ENCODE data around the gene SNX19. TPM values are rescaled to one million over a fixed set of nuclear protein-coding genes. Genes with fewer than 3 reads are reported as not detected.

SNX19 gene
- total RNA-seq, 2 donors from 2014 or later, result 16.4 to 33.8 TPM

- Mint-ChIP-seq H3K27me3 (no peaks in the 10 kb centered on the region), H3K9me3 (no peaks in the 10 kb centered on the region), H3K36me3 (ENCODE audit: low read depth) (no peaks in the 10 kb centered on the region), H3K4me1 (peaks cover 5% of the 10 kb centered on the region), H3K27ac (no peak overlapping the region), H3K4me3 (no peak overlapping the region)
- ATAC-seq (replicated peaks), result peak; percentile 61
These were observed 21.8 kb downstream of the SNX19 start for GRCh38 chr11:130894322-130895025.

GRCh38 chr11:130892861-130893260 lies 23.4 kb downstream of the SNX19 start:
- no peak overlapping the region for H3K4me3 Mint-ChIP-seq

GRCh38 chr11:130891326-130891725 lies 25.0 kb downstream of the SNX19 start:
- ATAC-seq (replicated peaks), result no peak
- H3K4me1 Mint-ChIP-seq, result peaks cover 13% of the 10 kb centered on the region
- H3K36me3 Mint-ChIP-seq (ENCODE audit: low read depth), result peaks cover 6% of the 10 kb centered on the region
- no peaks in the 10 kb centered on the region for H3K27me3 Mint-ChIP-seq
- no peak overlapping the region for H3K27ac Mint-ChIP-seq
- no peak overlapping the region for H3K4me3 Mint-ChIP-seq
- no peaks in the 10 kb centered on the region for H3K9me3 Mint-ChIP-seq

More at GRCh38 chr11:130892861-130893260, 23.4 kb downstream of the SNX19 start:
- ATAC-seq (replicated peaks), result no peak
- Mint-ChIP-seq H3K4me1 (peaks cover 5% of the 10 kb centered on the region), H3K27ac (peak overlapping the region; percentile 12), H3K27me3 (no peaks in the 10 kb centered on the region), H3K9me3 (no peaks in the 10 kb centered on the region), H3K36me3 (ENCODE audit: low read depth) (no peaks in the 10 kb centered on the region)

GRCh38 chr11:130890039-130890745 lies 26.1 kb downstream of the SNX19 start:
- peak; percentile 63 for ATAC-seq (replicated peaks)
- Mint-ChIP-seq H3K27ac (no peak overlapping the region), H3K4me3 (no peak overlapping the region), H3K36me3 (ENCODE audit: low read depth) (peaks cover 13% of the 10 kb centered on the region), H3K9me3 (no peaks in the 10 kb centered on the region), H3K4me1 (peaks cover 13% of the 10 kb centered on the region), H3K27me3 (no peaks in the 10 kb centered on the region)

- Mint-ChIP-seq H3K36me3 (ENCODE audit: low read depth) (peaks cover 27% of the 10 kb centered on the region), H3K27me3 (no peaks in the 10 kb centered on the region)
These were observed 27.5 kb downstream of the SNX19 start for GRCh38 chr11:130888790-130889189.

GRCh38 chr11:130886704-130887103 lies 29.6 kb downstream of the SNX19 start:
- H3K9me3 Mint-ChIP-seq, result no peaks in the 10 kb centered on the region
- H3K4me3 Mint-ChIP-seq, result no peak overlapping the region
- peaks cover 24% of the 10 kb centered on the region for H3K4me1 Mint-ChIP-seq
- H3K27ac Mint-ChIP-seq, result peak overlapping the region; percentile 20
- H3K36me3 Mint-ChIP-seq (ENCODE audit: low read depth), result peaks cover 47% of the 10 kb centered on the region
- H3K27me3 Mint-ChIP-seq, result no peaks in the 10 kb centered on the region
- peak; percentile 31 for ATAC-seq (replicated peaks)

More at GRCh38 chr11:130888790-130889189, 27.5 kb downstream of the SNX19 start:
- Mint-ChIP-seq H3K4me3 (no peak overlapping the region), H3K27ac (no peak overlapping the region), H3K4me1 (peaks cover 13% of the 10 kb centered on the region), H3K9me3 (no peaks in the 10 kb centered on the region)
- no peak for ATAC-seq (replicated peaks)

GRCh38 chr11:130882138-130882551 lies 34.1 kb downstream of the SNX19 start:
- Mint-ChIP-seq H3K4me1 (peaks cover 25% of the 10 kb centered on the region), H3K36me3 (ENCODE audit: low read depth) (peaks cover 93% of the 10 kb centered on the region), H3K9me3 (no peaks in the 10 kb centered on the region), H3K27ac (peak overlapping the region; percentile 86), H3K27me3 (no peaks in the 10 kb centered on the region), H3K4me3 (peak overlapping the region; percentile 55)
- ATAC-seq (replicated peaks), result no peak

GRCh38 chr11:130881475-130882137 lies 34.7 kb downstream of the SNX19 start:
- peaks cover 95% of the 10 kb centered on the region for H3K36me3 Mint-ChIP-seq (ENCODE audit: low read depth)
- H3K27me3 Mint-ChIP-seq, result no peaks in the 10 kb centered on the region
- peaks cover 21% of the 10 kb centered on the region for H3K4me1 Mint-ChIP-seq
- peak overlapping the region; percentile 86 for H3K27ac Mint-ChIP-seq
- no peaks in the 10 kb centered on the region for H3K9me3 Mint-ChIP-seq
- ATAC-seq (replicated peaks), result peak; percentile 84
- peak overlapping the region; percentile 55 for H3K4me3 Mint-ChIP-seq

- H3K27ac Mint-ChIP-seq, result no peak overlapping the region
- H3K36me3 Mint-ChIP-seq (ENCODE audit: low read depth), result peaks cover 99% of the 10 kb centered on the region
- no peaks in the 10 kb centered on the region for H3K27me3 Mint-ChIP-seq
- H3K4me1 Mint-ChIP-seq, result peaks cover 21% of the 10 kb centered on the region
- H3K9me3 Mint-ChIP-seq, result no peaks in the 10 kb centered on the region
- no peak overlapping the region for H3K4me3 Mint-ChIP-seq
- no peak for ATAC-seq (replicated peaks)
These were observed 36.4 kb downstream of the SNX19 start for GRCh38 chr11:130879836-130880235.

- Mint-ChIP-seq H3K4me3 (no peak overlapping the region), H3K27me3 (no peaks in the 10 kb centered on the region), H3K36me3 (ENCODE audit: low read depth) (peaks cover 97% of the 10 kb centered on the region), H3K9me3 (no peaks in the 10 kb centered on the region), H3K27ac (no peak overlapping the region), H3K4me1 (peaks cover 11% of the 10 kb centered on the region)
- no peak for ATAC-seq (replicated peaks)
These were observed 39.1 kb downstream of the SNX19 start for GRCh38 chr11:130876931-130877915.

- H3K4me3 Mint-ChIP-seq, result no peak overlapping the region
- no peak for ATAC-seq (replicated peaks)
- no peaks in the 10 kb centered on the region for H3K9me3 Mint-ChIP-seq
- H3K36me3 Mint-ChIP-seq (ENCODE audit: low read depth), result peaks cover 95% of the 10 kb centered on the region
- H3K4me1 Mint-ChIP-seq, result no peaks in the 10 kb centered on the region
- no peak overlapping the region for H3K27ac Mint-ChIP-seq
- no peaks in the 10 kb centered on the region for H3K27me3 Mint-ChIP-seq
These were observed 40.2 kb downstream of the SNX19 start for GRCh38 chr11:130876100-130876499.

- Mint-ChIP-seq H3K9me3 (no peaks in the 10 kb centered on the region), H3K36me3 (ENCODE audit: low read depth) (peaks cover 95% of the 10 kb centered on the region), H3K27me3 (no peaks in the 10 kb centered on the region), H3K4me3 (no peak overlapping the region), H3K4me1 (no peaks in the 10 kb centered on the region), H3K27ac (peak overlapping the region; percentile 7)
- ATAC-seq (replicated peaks), result no peak
These were observed 41.2 kb downstream of the SNX19 start for GRCh38 chr11:130874955-130875531.

GRCh38 chr11:130874396-130874795 lies 41.9 kb downstream of the SNX19 start:
- peak overlapping the region; percentile 29 for H3K27ac Mint-ChIP-seq
- no peaks in the 10 kb centered on the region for H3K9me3 Mint-ChIP-seq
- no peaks in the 10 kb centered on the region for H3K27me3 Mint-ChIP-seq
- peak; percentile 48 for ATAC-seq (replicated peaks)
- H3K4me1 Mint-ChIP-seq, result no peaks in the 10 kb centered on the region
- peaks cover 95% of the 10 kb centered on the region for H3K36me3 Mint-ChIP-seq (ENCODE audit: low read depth)
- no peak overlapping the region for H3K4me3 Mint-ChIP-seq

All from activated T-helper 17 cell treated with anti-CD3 and anti-CD28 coated beads, Interleukin-2, amount 50 U/mL, for 72 hours (primary cell).